Measurements from ENCODE around the gene PMAIP1. TPM values are rescaled to one million over a fixed set of nuclear protein-coding genes. Genes with fewer than 3 reads are reported as not detected.

The PMAIP1 gene
- total RNA-seq, 1 donor from 2014 or later: 14.3 TPM

DNA sequence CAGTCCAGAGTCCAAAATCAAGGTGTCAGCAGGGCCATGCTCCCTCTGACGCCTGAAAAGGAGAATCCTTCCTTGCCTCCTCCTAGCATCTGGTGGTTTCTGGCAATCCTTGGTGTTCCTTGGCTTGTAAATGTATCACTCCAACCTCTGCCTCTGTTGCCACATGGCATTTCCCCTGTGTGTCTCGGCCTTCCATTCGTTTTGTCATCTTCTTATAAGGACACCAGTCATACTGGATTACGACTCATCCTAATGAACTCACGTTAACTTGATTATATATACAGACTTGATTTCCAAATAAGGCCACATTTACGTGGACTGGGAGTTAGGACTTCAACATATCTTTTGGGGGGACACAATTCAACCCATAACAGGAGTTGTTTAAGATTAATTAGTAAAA is 15.8 kb downstream of the PMAIP1 start:
- no peak for DNase-seq

DNA sequence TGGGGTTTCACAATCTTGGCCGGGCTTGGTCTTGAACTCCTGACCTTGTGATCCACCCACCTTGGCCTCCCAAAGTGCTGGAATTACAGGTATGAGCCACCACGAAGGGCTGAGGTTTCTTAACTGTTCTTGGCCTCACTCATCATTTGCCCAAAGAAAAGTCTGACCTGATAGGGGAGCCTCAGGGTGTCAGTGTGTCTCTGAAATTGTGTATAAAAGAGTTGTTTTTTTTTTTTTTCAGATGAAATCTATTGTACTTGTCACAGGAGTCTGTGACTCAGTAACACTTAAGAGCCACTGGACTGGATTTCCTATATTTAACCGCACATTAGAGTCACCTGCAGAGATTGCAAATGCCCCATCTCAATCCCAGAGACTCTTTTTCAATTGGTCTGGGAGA is 16.9 kb downstream of the PMAIP1 start:
- no peak for DNase-seq

- DNase-seq: peak; percentile 76
Measured at GRCh38 chr18:59917422-59917821, 17.6 kb downstream of the PMAIP1 start.

- DNase-seq: peak; percentile 58
Measured at GRCh38 chr18:59918320-59918755, 18.5 kb downstream of the PMAIP1 start.

GRCh38 chr18:59918997-59919396 is 19.2 kb downstream of the PMAIP1 start:
- no peak for DNase-seq

DNA sequence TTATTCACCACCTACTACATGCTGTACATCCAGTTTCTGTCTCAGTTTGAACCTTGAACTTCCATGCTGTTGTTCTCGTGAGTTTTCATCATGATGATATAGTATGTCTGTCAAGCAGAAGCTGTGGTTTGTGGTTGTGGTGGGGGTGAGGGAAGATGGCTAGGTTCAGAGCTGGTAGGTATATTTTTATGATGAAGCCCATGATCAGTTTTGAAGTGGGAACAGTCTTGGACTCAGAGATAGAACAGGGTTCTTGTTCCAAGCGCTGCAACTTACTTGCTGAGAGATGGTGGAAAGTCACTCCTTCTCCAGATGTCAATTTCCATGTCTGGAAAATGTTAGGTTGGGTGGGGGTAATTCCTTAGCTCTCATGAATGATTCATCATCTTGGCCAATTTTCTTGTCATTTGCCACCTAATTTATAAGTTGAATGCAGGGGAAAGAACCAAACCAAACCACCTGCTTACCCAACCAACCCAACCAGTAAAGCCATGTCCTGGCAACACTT is 21.6 kb downstream of the PMAIP1 start:
- no peak for DNase-seq

GRCh38 chr18:59923539-59924196 is 23.9 kb downstream of the PMAIP1 start:
- no peak for DNase-seq

- no peak for DNase-seq
Measured at GRCh38 chr18:59926131-59926530, 26.3 kb downstream of the PMAIP1 start.

DNA sequence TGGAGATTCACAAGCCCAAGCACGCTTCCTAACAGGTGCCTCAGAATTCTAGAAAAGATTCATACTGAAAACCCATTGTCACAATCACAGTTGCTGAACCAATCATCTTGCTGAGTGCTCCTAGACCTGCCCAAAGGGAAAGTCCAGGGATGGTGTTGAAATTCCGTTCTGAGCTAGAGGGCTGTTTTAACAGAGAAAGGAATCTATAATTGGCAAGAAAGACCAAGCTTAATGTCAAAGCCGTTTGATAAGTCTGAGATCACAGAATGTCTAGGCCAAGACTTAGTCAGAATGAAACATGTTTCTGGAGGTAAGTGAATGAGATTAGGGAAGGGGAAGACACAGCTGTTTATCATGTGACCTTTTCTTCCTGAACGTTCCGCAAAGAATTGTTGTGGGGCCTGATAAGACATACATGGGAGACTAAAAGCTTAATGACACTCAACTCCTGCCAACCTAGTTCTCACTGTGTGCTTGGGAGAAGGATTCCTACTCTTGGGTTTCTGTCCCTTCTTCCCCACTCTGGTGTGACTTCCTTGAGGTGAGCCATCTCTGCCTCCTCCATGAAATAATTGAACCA is 27.5 kb downstream of the PMAIP1 start:
- peak; percentile 65 for DNase-seq

GRCh38 chr18:59928201-59928600 is 28.4 kb downstream of the PMAIP1 start:
- no peak for DNase-seq

DNA sequence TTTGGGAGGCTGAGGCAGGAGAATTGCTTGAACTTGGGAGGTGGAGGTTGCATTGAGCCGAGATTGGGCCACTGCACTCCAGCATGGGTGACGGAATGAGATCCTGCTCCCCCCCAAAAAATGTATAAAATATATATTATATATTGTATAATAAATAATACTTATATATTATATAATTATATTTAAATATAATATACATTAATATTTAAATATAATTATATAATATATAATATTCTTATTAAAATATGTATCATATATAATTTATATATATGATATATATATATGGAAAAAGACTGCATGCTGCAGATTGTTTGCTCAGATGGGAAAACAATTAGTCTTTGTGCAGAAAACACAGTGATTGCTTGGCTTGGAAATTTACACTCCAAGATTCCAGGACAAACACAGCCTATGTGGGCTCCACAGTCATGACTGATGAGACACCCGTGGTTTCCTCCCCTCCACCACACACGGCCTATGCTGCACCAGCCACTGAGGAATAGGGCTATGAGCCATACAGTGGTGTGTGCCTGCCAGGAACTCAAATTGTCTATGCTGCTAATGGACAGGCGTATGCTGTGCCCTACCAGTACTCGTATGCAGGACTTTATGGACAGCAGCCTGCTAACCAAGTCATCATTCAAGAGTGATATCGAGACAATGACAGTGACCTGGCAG is 30.0 kb downstream of the PMAIP1 start:
- DNase-seq: no peak

DNA sequence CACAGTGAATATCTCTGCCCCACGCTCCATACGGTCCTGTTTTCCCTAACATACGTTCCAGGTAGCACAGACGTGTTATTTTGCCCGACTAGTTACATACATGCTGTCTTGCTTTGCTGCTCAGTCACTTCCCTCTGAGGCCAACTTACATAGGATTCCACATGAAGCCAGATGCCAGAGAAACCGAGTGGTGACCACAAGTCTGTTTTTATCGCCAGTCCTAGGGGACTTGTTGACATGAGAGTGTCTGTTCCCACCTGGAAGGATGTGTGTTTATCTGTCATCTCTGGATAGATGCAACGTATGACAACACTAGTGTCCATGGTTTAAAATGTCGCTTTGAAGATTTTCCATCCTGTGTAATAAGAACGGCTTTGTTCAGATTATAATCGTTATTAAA is 32.6 kb downstream of the PMAIP1 start:
- no peak for DNase-seq

- DNase-seq: no peak
Measured at GRCh38 chr18:59938676-59939075, 38.9 kb downstream of the PMAIP1 start.

DNA sequence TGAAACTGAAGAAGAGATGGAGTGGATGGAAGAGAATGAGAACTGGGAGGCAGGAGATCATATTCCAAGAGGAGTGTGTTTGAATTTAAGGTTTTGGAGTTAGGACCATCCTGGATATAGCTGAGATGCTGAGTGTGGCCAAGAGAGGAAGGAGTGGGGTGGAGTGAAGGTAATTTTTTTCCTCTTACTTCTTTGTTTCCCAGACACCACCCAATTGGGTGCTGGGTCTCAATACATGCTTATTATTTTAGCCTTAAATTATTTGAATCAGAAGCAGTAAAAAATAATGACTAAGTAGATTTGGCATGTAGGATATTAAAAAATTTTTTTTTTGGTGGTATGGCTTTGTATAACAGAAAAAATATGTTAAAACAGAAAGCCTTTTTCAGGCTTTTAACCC is 39.3 kb downstream of the PMAIP1 start:
- no peak for DNase-seq

- DNase-seq: no peak
Measured at GRCh38 chr18:59940068-59940467, 40.3 kb downstream of the PMAIP1 start.

DNA sequence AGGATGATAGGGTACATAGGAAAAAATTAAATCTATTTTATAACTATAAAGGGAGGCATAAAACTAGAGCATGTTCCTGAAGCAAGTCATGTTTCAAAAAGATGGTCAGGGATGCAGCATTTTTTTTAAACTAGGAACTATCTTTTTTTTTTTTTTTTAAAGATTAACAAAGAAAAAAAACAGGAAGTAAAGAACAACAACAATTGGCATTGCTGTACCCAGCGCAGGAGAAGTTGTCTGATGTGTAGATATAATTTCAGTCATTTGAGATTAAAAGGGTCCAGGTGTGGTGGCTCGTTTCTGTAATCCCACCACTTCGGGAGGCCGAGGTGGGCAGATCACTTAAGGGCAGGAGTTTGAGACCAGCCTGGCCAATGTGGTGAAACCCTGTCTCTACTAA is 41.5 kb downstream of the PMAIP1 start:
- DNase-seq: no peak

DNA sequence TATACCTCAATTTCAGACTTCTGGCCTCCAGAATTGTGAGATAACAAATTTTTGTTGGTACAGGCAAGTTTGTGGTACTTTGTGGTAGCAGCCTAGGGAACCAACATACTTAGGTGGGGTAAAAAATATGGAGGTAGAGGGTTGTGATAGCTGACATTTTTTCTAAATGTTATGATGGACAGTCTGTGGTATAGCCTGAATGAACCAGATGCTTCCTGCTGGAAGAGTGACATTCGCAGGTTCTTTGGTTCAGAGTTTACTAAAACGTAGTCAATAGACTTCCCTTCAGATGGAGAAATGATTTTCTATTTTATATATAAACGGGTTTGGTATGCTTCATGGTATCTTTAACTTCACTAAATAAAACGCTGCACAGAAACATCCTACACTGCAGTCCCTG is 42.8 kb downstream of the PMAIP1 start:
- DNase-seq: no peak

DNA sequence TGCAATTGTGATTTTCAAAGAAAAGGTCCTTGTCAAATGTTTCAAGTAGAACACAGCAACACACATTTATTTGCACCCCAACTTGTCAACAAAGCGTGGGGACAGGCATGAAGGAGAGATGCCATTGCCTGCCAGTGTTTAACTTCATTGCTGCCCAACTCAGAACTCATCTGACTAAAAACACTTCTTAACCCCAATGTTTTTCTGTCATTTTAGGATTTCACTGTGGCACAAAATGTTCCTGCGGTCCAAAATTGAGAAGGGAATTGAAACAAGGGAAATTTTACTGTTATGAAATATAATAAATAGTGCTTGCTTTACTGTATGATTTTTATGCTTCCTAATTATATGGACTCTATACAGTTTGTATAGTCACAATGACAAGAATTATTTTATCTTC is 45.7 kb downstream of the PMAIP1 start:
- DNase-seq: no peak

- DNase-seq: no peak
Measured at GRCh38 chr18:59950215-59950944, 50.6 kb downstream of the PMAIP1 start.

- DNase-seq: no peak
Measured at GRCh38 chr18:59951591-59951990, 51.8 kb downstream of the PMAIP1 start.

- DNase-seq: no peak
Measured at GRCh38 chr18:59952283-59953007, 52.6 kb downstream of the PMAIP1 start.

Data from dermis blood vessel endothelial cell (primary cell).